Right lobe of liver (tissue), 6 donors: ENCODE results near the gene MOV10. TPM values are rescaled to one million over a fixed set of nuclear protein-coding genes. Genes with fewer than 3 reads are reported as not detected.
A peak's percentile ranks its signal among the peaks of the same experiment; 100 is the strongest.

Experiments
- ATAC-seq, 4 donors: fragments of 200-7000 bp; cut with Tn5 transposase; one replicate each; pipeline ENCODE4 v1.9.1; 2020; ENCODE audit warnings: mild to moderate bottlenecking in 4 of 4, moderate library complexity in 4 of 4
- DNase-seq, 3 donors: peaks; one replicate each; pipeline ENCODE4 v3.0.0-alpha.2; 2020
- H3K27ac ChIP-seq, 3 donors: fragments of 200-600 bp; one replicate each; pipeline ENCODE4 v1.8.0; 2022
- H3K27me3 ChIP-seq, 2 donors: fragments of 200-600 bp; one replicate each; pipeline ENCODE4 v1.8.0; 2022
- H3K36me3 ChIP-seq, 4 donors: fragments of 200-600 bp; sonication (generic) in 1 of 4; one replicate each; pipeline versions ENCODE4 v1.5.1 to v1.8.0; 2017 to 2022; ENCODE audit warnings: control low read depth in 1 of 4
- H3K4me1 ChIP-seq, 4 donors: fragments of 200-600 bp; sonication (generic) in 1 of 4; one replicate each; pipeline versions ENCODE4 v1.5.1 to v1.8.0; 2017 to 2022; ENCODE audit warnings: control low read depth in 1 of 4
- H3K4me3 ChIP-seq, 3 donors: fragments of 200-600 bp; one replicate each; pipeline ENCODE4 v1.8.0; 2022
- H3K9me3 ChIP-seq, 4 donors: fragments of 200-600 bp; sonication (generic) in 1 of 4; one replicate each; pipeline versions ENCODE4 v1.5.1 to v1.8.0; 2017 to 2022; ENCODE audit warnings: control low read depth in 1 of 4
- POLR2A ChIP-seq: fragments of 450-650 bp; IDR thresholded peaks from one replicate; pipeline ENCODE4 v1.6.1; 2017; ENCODE audit warnings: antibody characterized with exemption, mild to moderate bottlenecking
- WGBS: methylation state at CpG from one replicate; pipeline ENCODE4 v1.1.6; 2018; ENCODE audit warnings: low coverage, low lambda C conversion rate; ENCODE audit not compliant: insufficient coverage; ENCODE audit errors: missing lambda C conversion rate; 5-methylcytosine and 5-hydroxymethylcytosine counted together
- intact Hi-C, 2 donors: fragments of 100-400 bp; cut with DNase I; formaldehyde crosslinking; loops; one replicate each; pipeline versions ENCODE4 v1.11.2 to v1.14.1; 2022
- total RNA-seq, 6 experiments: library from RNA; depleted of rRNA in 2 of 6; stranded (reverse); fragments of >200 nt in 2 of 6; fragmentation: NEBNext Ultra II Directional in 3 of 6; extraction: Animal tissue kit (Norgen Biotek cat#: 25700) in 3 of 6; gene quantifications; one replicate each; pipeline versions ENCODE4 v1.1.0 to v1.2.4, GENCODE V29; 2016 to 2023
- TF ChIP-seq, protein P1 (sequence below), 4 donors: fragments of 200-600 bp in 3 of 4; fragments of 450-650 bp in 1 of 4; IDR thresholded peaks; one replicate each; pipeline versions ENCODE4 v1.5.1 to v1.8.0; 2016 to 2022; ENCODE audit warnings: antibody characterized with exemption in 4 of 4, mild to moderate bottlenecking in 2 of 4
- donor health status: DM: no; HTN: yes; CAD: no.
- donor health status: DM: no; HTN: no; CAD: no.
- donor health status: DM: no; HTN: no; CAD: no.
- donor health status: DM: no; HTN: yes; CAD: no.
- donor health status: DM: no; HTN: yes; CAD: no.

MOV10 gene
- total RNA-seq, 6 experiments from 2014 or later = 32.3 to 55.8 (median 46.2) TPM

DNA sequence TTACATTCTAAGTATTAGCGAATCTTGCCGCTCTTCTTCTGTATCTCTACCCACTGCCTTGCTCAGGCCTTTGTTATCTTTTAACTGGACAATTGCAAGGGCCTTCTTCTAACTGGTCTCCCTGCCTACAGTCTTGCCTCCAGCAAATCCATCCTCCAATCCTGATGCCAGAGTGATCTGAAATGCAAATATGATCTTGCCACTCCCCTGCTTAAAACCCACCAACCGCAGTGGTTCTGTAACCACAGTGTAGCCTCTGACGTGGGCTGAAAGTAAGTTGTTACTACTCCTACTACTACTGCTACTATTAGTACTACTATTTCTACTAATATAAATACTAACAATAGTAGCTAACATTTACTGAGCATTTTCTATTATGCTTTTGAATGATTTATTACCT is 12.4 kb downstream of the MOV10 start:
- WGBS = 92% methylated on average over 4 of the region's 4 CpGs
- Histone ChIP-seq H3K4me3 (no peak overlapping the region), H3K9me3 (no peaks in the 10 kb centered on the region), H3K27ac (no peak overlapping the region), H3K27me3 (no peaks in the 10 kb centered on the region), H3K36me3 (peaks cover 0 to 15% (median 6%) of the 10 kb centered on the region in 4 donors), H3K4me1 (no peaks in the 10 kb centered on the region)
- no peak for DNase-seq
- TF ChIP-seq, protein P1, sequence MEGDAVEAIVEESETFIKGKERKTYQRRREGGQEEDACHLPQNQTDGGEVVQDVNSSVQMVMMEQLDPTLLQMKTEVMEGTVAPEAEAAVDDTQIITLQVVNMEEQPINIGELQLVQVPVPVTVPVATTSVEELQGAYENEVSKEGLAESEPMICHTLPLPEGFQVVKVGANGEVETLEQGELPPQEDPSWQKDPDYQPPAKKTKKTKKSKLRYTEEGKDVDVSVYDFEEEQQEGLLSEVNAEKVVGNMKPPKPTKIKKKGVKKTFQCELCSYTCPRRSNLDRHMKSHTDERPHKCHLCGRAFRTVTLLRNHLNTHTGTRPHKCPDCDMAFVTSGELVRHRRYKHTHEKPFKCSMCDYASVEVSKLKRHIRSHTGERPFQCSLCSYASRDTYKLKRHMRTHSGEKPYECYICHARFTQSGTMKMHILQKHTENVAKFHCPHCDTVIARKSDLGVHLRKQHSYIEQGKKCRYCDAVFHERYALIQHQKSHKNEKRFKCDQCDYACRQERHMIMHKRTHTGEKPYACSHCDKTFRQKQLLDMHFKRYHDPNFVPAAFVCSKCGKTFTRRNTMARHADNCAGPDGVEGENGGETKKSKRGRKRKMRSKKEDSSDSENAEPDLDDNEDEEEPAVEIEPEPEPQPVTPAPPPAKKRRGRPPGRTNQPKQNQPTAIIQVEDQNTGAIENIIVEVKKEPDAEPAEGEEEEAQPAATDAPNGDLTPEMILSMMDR (IDR thresholded peaks at IDR 0.05) = no peak
- TF ChIP-seq POLR2A = no peak
- intact Hi-C loops = no loop called here
- ATAC-seq = no peak

- intact Hi-C loops = no loop called here
- Histone ChIP-seq H3K36me3 (peaks cover 0 to 18% (median 7%) of the 10 kb centered on the region in 4 donors), H3K27me3 (no peaks in the 10 kb centered on the region), H3K27ac (no peak overlapping the region), H3K4me1 (no peaks in the 10 kb centered on the region), H3K9me3 (no peaks in the 10 kb centered on the region), H3K4me3 (no peak overlapping the region)
- TF ChIP-seq, protein P1 (IDR thresholded peaks at IDR 0.05) = no peak
- TF ChIP-seq POLR2A = no peak
- DNase-seq (no peak), ATAC-seq (no peak)
- WGBS = 86% methylated on average over 2 of the region's 4 CpGs
These were observed 12.9 kb downstream of the MOV10 start for GRCh38 chr1:112687361-112687760.

DNA sequence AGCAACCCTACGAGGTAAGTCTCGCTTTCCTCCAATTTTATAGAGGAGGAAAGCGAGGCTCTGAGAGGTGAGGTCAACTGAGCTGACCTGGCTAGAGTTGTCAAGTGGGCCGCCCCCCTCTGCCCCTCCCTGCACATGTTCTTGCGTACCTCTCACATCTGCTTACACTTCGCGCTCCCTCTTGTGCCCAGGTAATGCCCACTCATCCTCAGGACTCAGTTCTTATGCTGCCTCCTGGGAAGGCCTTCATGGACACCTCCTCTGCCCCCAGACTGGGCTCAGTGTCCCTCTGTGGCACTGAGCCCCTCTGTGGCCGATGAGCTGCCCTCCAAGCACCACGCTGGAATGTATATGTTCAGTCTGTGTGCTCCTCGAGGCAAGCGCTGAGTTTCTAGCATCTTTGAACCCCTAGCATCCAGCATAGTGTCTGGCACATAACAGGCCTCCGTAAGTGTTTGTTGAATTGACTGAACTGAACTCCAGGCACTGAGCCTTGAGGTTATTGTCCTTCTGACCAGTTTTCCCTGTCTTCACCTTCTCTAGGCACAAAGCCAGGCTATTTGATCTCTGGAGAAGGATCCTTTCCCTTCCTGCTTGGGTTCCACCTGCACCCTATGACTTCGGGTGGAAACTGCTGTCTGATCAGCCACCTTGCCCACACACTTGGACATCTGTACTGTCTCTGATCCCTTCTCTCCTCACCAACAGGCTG is 13.5 kb downstream of the MOV10 start:
- H3K27me3 ChIP-seq = no peaks in the 10 kb centered on the region
- TF ChIP-seq, protein P1 (IDR thresholded peaks at IDR 0.05) = no peak
- no peak for TF ChIP-seq POLR2A
- H3K27ac ChIP-seq = no peak overlapping the region
- WGBS = 81% methylated on average over 10 of the region's 13 CpGs
- ATAC-seq (peak in 1 of 4 donors; percentile 6), DNase-seq (no peak)
- H3K4me1 ChIP-seq = no peaks in the 10 kb centered on the region
- no peaks in the 10 kb centered on the region for H3K9me3 ChIP-seq
- peaks cover 0 to 24% (median 10%) of the 10 kb centered on the region in 4 donors for H3K36me3 ChIP-seq
- intact Hi-C loops = no loop called here
- no peak overlapping the region for H3K4me3 ChIP-seq

DNA sequence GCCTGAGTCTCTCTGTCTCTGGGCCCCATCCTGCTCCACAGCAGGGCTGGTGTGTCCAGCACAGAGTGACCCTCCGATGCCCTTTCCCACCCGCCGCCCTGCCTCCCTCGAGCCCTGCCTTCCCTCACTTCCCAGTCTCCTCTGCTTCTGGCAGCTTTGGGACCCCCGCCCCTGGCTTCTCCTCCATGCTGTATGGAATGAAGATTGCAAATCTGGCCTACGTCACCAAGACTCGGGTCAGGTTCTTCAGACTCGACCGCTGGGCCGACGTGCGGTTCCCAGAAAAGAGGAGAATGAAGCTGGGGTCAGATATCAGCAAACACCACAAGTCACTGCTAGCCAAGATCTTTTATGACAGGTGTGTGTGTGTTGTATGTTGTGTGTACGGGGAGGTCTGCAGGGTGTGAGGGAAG is 14.3 kb downstream of the MOV10 start:
- TF ChIP-seq, protein P1 (IDR thresholded peaks at IDR 0.05) = no peak
- TF ChIP-seq POLR2A = no peak
- no peak overlapping the region for H3K4me3 ChIP-seq
- no peaks in the 10 kb centered on the region for H3K4me1 ChIP-seq
- intact Hi-C loops = no loop called here
- H3K27me3 ChIP-seq = no peaks in the 10 kb centered on the region
- peak in 3 of 4 donors; percentile 34 to 35 (median 35) for ATAC-seq
- H3K9me3 ChIP-seq = no peaks in the 10 kb centered on the region
- no peak overlapping the region for H3K27ac ChIP-seq
- DNase-seq = no peak
- WGBS = 67% methylated on average over 9 of the region's 13 CpGs
- H3K36me3 ChIP-seq = peaks cover 0 to 31% (median 12%) of the 10 kb centered on the region in 4 donors
